GM19193 (cell line): ENCODE results near the gene AP3B1.

ENCODE experiments used
- POLR2A ChIP-seq: IDR thresholded peaks from 4 replicates; pipeline ENCODE4 v1.6.1; 2011; ENCODE audit not compliant: insufficient read depth, insufficient read length; ENCODE audit errors: extremely low read depth

Gene AP3B1

DNA sequence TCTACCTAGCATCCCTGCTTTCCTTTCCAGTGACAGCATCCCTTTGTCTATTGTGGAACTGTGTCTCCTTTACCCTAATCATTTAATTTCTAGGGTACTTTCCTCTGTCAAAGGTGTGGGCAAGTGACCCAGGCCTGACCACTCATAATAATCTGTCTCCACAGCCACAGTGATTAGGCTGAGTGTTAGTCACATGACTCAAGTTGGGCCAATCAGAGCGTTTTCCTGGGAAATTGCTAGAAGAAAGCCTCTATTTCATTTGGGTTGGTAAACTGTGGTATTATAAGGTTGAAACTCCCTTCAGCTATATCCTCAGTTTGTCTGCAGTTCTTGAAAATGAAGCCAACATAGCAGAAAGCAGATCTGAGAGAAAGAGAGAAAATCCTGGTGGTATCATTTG is 14.2 kb upstream of the AP3B1 start:
- no peak for TF ChIP-seq POLR2A

DNA sequence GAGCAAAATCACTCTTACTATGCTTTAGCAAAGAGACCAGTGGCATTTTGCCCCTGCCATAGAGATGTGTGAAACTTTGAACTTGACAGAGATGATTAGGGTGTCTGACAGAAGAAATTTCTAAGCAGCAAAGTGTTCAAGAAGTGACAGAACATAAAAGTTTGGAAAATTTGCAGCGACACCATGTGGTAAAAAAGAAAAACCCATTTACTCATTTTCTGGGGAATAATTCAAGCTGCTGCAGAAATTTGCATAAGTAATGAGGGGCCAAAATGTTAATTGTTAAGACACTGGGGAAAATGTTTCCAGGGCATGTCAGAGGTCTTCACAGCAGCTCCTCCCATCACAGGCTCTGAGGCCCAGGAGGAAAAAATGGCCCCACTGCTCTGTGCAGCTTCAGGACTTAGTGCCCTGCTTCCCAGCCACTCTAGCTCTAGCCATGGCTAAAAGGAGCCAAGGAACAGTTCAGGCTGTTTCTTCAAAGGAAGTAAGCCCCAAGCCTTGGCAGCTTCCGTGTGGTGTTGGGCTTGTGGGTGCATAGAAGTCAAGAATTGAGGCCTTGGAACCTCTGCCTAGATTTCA is 6.1 kb upstream of the AP3B1 start:
- TF ChIP-seq POLR2A, result no peak

DNA sequence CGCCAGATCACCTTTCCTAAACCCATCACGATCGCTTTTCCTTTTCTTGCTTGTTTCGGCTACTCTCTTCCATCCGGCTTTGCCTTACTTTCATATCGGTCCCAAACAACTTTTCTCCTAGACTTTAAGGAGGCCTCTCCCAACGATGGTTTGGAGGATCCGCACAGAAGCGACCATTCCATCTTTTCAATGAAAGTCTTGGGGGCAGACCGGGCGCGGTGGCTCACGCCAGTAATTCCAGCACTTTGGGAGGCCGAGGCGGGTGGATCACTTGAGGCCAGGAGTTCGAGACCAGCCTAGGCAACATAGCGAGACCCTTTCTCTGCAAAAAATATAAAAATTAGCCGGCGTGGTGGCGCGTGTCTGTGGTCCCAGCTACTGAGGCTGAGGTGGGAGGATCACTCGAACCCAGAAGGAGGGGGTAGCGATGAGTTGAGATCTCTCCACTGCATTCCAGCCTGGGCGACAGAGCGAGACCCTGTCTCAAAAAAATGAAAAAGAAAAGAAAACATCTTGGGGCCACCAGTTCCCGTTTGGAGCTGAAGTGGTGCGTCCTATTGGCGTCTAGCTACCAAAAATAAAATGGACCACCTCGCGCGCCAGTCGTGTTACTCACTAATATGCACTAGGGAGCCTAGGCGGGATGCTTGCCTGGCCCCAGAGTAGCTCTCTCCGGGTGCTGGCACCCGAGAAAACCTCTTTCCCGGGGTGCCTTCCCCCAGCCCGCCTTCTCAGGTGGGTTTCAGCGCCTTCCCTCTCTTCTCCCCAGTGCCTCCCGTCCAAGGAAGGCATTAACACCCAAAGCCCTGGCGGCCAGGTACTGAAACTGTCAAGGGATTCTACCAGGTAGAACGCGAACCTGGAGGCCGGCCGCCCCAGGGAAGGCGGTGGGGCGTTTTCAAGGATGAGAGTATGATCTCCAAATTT is 800 bp upstream of the AP3B1 start:
- TF ChIP-seq POLR2A, result no peak

DNA sequence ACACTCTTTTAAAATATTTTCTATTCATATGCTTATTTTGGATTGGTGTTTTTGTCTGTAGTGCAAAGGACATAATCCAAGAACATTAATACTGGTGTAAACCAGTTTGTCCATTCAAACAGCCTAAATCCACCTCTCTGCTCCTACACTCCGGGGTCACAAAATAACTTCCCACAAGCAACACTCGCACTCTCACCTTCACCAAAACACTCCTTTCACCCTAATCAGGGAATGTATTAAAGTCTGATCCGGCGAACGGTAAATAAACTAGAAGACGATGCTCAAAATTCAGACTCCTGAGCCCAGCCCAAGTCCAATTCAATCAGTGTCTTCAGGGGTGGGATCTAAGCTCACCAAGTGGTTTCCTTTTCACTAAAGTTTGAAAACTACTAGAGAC is 649 bp downstream of the AP3B1 start:
- TF ChIP-seq POLR2A, result no peak

DNA sequence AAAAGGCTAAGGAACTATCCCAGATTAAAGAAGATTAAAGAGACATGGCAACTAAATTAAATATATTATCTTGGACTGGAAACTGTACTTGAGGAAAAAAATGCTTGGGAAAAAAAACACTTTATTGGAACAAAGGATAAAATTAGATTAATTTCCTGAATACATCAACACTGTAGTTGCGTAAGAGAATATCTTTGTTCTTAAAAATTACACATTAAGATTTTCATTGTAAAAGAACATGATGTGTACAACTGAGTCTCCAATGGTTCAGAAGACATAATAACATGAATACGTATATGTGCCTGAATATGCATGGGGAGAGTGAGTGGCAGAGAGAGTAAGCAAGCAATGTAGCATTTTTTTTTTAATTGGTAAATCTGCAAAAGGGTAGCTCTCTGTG is 2.8 kb downstream of the AP3B1 start:
- no peak for TF ChIP-seq POLR2A

DNA sequence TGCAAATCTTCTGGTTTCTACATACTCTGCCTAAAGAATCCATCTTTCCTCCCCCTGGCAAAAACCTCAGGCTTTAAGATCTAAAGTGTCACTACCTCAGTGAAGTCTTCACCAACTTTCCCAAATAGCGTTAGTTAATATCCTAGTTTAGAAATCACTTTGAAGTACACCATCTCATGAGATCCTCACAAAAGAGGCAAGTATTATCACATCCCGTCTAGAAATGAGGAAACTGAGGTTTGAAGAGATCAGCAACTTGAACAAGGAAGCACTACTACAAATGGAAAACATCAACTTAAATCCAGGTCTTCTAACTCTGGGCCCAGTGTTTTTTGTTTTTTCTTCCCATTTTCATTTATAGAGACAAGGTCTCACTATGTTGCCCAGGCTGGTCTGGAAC is 4.6 kb downstream of the AP3B1 start:
- TF ChIP-seq POLR2A, result no peak

DNA sequence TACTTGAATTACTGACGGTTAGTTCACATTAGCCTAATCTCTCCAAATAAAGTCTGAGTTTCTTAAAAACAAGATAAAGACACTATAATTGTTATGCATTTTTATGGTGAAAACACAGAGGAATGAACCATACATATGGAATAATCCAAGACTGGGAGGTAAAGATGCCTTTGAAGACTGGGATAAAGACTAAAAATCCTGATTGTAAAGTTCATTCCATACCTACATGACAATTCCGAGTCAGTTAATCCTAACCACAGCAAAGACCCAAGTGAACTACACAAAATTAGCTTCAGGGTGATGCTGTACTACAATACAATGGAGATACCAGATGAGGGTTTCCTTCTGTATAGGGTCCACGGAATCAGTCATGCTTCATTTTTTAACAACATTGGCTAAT is 6.3 kb downstream of the AP3B1 start:
- no peak for TF ChIP-seq POLR2A

DNA sequence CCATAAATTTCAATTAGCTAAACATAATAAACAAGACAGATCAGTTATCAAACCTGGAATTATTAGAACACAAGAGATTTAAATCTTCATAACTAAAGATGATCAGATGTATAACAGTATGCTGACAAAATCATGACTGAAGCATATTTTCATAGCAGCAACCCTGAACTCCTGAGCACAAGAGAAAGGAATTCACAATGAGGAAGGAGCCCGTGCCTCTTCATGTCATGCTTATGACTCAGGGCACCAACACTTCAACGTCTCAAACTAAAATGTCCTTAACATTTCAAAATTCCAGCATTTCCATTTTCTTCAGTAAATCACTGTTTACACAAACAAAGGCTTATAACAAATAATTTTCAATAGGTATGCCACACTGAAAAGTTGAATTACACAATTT is 6.7 kb downstream of the AP3B1 start:
- no peak for TF ChIP-seq POLR2A

DNA sequence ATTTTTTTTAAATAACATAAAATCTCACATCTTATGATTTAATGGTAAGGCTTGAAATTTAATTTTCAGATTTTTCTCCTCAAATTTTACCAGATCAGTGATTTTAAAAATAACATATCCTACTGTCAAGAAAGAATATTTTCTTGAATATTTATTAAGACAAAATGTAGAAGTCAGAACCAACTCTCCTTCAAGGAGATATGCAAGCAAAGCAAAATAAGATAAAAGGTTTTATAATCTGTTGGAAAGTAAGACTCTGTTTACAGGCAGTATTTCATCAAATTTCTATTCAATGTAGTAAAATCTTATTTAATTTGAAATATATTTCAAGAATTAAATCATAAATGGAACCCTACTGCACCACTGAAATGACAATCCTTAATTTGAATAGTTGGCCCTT is 7.3 kb downstream of the AP3B1 start:
- no peak for TF ChIP-seq POLR2A

DNA sequence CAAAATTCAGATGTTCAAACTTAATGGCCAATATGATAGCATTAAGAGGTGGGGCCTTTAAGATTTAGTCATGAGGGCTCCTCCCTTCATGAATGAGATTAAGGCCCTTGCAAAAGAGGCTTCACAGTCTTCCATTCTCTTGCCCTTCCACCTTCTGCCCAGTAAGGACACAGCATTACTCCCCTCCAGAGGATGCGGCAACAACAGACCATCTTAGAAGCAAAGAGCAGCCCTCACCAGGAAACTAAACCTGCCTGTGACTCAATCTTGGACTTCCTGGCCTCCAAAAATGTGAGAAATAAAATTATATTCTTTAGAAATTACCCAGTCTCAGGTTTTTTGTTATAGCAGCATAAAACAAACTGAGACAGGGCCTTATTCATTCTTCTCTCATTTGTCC is 8.2 kb downstream of the AP3B1 start:
- no peak for TF ChIP-seq POLR2A

DNA sequence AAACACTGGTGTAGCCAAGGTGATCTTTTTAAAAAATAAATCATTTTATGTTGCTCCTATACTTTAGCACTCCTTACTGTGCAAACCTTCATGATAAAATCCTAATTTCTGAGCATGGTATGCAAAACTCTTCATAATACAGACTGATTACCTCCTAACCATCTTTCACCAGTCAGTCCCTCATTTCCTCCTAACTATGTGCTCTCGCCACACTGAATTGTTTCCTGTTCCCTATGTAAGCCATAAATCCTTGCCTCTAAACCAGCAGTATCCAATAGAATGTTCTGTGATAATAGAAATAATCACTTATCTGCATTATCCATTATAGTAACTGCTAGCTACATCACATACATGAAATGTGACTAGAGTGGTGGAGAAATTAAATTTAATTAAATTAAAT is 10.7 kb downstream of the AP3B1 start:
- TF ChIP-seq POLR2A, result no peak

DNA sequence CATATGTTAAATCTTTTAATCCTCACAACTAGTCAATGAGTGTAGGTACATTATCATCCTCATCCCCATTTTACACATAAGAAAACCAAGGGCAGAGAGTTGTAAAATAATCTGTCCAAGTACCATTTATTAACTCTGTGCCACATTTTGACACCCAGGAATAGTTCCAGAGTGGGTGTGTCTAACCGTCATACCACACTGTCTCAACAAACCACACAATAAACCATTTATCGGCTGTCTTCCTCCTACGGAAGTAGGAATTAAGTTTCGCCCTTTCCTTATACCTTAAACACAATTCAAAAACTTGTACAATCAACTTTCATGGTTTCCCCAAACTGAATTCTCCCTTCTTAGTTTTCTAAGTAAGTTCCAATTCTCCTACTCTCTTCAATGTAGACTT is 11.4 kb downstream of the AP3B1 start:
- TF ChIP-seq POLR2A, result no peak

DNA sequence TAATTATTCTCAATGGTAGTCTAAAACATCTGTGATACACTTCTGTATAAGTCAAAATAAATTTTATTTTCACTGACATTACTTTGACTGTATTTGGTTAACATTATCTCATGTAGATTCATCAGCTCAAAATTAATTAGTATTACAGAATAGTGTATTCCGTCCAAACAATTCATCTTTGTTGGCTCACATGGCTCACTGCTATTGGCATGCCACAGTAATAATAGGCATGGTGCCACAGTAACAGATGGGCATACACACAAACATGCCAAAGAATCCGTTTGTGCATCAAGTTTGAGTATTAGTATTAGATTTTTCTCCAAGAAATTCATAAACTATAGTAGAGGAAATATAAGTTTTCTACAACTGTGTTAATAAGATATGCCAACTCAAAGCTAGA is 14.2 kb downstream of the AP3B1 start:
- no peak for TF ChIP-seq POLR2A

DNA sequence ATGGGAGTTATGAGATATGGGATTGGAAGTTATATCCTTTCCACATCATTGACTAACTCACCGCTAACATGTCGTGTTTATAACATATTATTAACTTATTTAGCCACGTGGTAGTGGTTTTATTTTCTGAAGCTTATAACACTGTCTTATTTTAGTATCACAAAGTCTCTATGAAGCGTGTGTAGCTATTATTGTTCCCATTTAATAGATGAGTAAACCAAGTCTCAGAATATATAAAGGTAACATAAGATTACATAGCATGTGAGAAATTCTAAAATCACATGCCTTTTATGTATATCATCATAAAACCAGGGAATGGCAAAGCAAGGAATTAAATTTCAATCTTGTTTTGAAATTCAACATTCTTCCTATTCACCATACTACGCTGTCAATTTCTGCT is 15.3 kb downstream of the AP3B1 start:
- no peak for TF ChIP-seq POLR2A

DNA sequence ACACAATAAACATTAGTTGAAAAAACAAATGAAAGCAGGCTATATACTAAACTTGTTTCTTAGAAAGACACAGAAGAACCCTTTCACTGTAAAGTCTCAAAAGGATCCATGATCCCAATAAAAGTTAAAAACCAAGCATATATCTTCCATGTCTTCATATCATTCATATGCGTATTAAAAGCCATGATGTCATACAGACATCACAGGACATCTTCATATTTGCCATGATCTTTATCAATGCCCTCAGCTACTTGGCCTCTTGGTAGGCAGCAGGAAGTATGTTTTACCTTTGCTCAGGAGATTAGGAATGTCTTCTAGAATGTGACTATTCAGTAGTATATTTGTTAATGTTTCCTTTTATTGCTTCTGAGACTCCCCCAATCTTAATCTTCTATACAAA is 16.8 kb downstream of the AP3B1 start:
- TF ChIP-seq POLR2A, result no peak

DNA sequence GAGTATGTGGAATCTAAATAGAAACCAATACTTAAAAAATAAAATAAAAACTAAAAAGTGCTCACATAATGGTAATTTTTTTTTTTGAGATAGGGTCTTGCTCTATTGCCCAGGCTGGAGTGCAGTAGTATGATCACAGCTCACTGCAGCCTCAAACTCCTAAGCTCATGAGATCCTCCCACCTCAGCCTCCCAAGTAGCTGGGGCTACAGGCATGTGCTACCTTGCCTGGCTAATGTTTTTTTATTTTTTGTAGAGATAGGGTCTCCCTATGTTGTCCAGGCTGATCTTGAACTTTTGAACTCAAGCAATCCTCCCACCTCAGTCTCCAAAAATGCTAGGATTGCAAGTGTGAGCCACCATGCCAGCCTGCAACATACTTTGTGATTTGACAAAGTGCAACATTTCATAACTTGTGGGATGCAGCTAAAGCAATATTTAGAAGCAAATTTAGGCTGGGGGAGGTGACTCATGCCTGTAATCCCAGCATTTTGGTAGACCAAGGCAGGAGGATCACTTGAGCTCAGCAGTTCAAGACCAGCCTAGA is 18.4 kb downstream of the AP3B1 start:
- TF ChIP-seq POLR2A, result no peak
